Measurements from ENCODE around the gene MISP3. TPM values are rescaled to one million over a fixed set of nuclear protein-coding genes. Genes with fewer than 3 reads are reported as not detected.
"Not testable (repeated sequence)": the region's sequence is repeated elsewhere in the genome, so short reads cannot be mapped to it uniquely, and the experiment has no call there.

The MISP3 gene
- total RNA-seq = 1 to 10 TPM in 3 of 4 donors, not detected in 1; 1.6 to 3.0 (median 2.8) TPM

GRCh38 chr19:14072535-14073260 lies at the start of gene MISP3:
Gene MISP3, plus strand, starts transcription at chr19:14072786. Its CDS starts 524 bp downstream, at chr19:14073310.
- DNase-seq (ENCODE audit: low spot score) (no peak), ATAC-seq (ENCODE audit: low FRiP score) (peak; percentile 24)
- TF ChIP-seq CTCF (IDR thresholded peaks at IDR 0.05) = no peak

GRCh38 chr19:14023404-14024235 lies 49.0 kb upstream of the MISP3 start:
- no peak for TF ChIP-seq CTCF (IDR thresholded peaks at IDR 0.05)
- no peak for ATAC-seq (ENCODE audit: low FRiP score)
- DNase-seq (ENCODE audit: low spot score) = no peak

GRCh38 chr19:14026652-14027192 lies 45.9 kb upstream of the MISP3 start:
- not testable (repeated sequence) for ATAC-seq (ENCODE audit: low FRiP score); DNase-seq (ENCODE audit: low spot score)

GRCh38 chr19:14027856-14028450 lies 44.6 kb upstream of the MISP3 start, which contains the start of gene RLN3:
Gene RLN3, plus strand, starts transcription at chr19:14028148. Its CDS starts 57 bp downstream, at chr19:14028205.
- ATAC-seq (ENCODE audit: low FRiP score) (no peak), DNase-seq (ENCODE audit: low spot score) (no peak)
- no peak for TF ChIP-seq CTCF (IDR thresholded peaks at IDR 0.05)

- no peak for ATAC-seq (ENCODE audit: low FRiP score)
- no peak for TF ChIP-seq CTCF (IDR thresholded peaks at IDR 0.05)
- no peak for DNase-seq (ENCODE audit: low spot score)
Measured at GRCh38 chr19:14028901-14029300, 43.7 kb upstream of the MISP3 start.

GRCh38 chr19:14030997-14031718 lies 41.4 kb upstream of the MISP3 start:
- no peak for TF ChIP-seq CTCF (IDR thresholded peaks at IDR 0.05)
- DNase-seq (ENCODE audit: low spot score) = no peak
- ATAC-seq (ENCODE audit: low FRiP score) = no peak
